Hepatocyte (in vitro differentiated cells): ENCODE results near the gene VAC14.

Source experiments
- EZH2 ChIP-seq: fragments of 200-600 bp; sonication (generic); IDR thresholded peaks from 2 replicates; pipeline ENCODE4 v1.6.1; 2016; ENCODE audit warnings: antibody characterized with exemption, mild to moderate bottlenecking, borderline replicate concordance
- TF ChIP-seq, protein P1 (sequence below): fragments of 200-600 bp; sonication (generic); IDR thresholded peaks from 2 replicates; pipeline ENCODE4 v1.5.1; 2016; ENCODE audit warnings: antibody characterized with exemption, mild to moderate bottlenecking; ENCODE audit not compliant: poor library complexity

DNA sequence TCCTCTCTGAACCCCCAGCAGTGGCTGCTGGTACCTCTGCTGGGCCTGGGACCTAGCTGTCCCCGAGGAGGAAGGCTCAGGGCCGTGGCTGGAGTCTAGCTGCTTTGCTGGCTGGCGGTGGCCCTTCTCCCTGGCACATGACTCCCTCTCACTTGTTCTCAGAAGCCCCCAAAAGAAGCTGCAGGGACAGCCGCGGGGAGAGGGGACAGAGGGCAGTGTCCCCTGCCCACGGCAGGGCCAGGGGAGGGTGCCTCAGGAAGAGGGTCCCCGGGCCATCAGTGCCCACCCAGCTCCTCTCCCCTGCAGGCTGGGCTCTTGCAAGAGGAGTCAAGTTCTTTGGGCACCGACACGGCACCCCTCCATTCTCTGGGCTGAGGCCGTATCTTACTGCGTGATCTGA lies 46.6 kb downstream of the VAC14 start:
- TF ChIP-seq, protein P1, sequence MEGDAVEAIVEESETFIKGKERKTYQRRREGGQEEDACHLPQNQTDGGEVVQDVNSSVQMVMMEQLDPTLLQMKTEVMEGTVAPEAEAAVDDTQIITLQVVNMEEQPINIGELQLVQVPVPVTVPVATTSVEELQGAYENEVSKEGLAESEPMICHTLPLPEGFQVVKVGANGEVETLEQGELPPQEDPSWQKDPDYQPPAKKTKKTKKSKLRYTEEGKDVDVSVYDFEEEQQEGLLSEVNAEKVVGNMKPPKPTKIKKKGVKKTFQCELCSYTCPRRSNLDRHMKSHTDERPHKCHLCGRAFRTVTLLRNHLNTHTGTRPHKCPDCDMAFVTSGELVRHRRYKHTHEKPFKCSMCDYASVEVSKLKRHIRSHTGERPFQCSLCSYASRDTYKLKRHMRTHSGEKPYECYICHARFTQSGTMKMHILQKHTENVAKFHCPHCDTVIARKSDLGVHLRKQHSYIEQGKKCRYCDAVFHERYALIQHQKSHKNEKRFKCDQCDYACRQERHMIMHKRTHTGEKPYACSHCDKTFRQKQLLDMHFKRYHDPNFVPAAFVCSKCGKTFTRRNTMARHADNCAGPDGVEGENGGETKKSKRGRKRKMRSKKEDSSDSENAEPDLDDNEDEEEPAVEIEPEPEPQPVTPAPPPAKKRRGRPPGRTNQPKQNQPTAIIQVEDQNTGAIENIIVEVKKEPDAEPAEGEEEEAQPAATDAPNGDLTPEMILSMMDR, result no peak
- TF ChIP-seq EZH2, result no peak
